Upper lobe of left lung (tissue), 4 donors: ENCODE measurements around the gene SRR.

Experiments
- CTCF ChIP-seq, 6 experiments: fragments of 450-650 bp in 4 of 6; fragments of 200-600 bp in 2 of 6; sonication (generic) in 2 of 6; IDR thresholded peaks; one replicate each; pipeline ENCODE4 v1.5.1; 2016 to 2019; ENCODE audit warnings: antibody characterized with exemption in 6 of 6
- POLR2A ChIP-seq, 4 donors: fragments of 450-650 bp; IDR thresholded peaks; one replicate each; pipeline ENCODE4 v1.5.1; 2016 to 2017; ENCODE audit warnings: antibody characterized with exemption in 4 of 4, mild to moderate bottlenecking in 2 of 4

GRCh38 chr17:2357931-2358434, 54.2 kb downstream of the SRR start:
- TF ChIP-seq CTCF (IDR thresholded peaks at IDR 0.05) (no peak), POLR2A (IDR thresholded peaks at IDR 0.05) (no peak)
